RWPE2 (cell line): Measurements from ENCODE around the gene SPAG6.

ENCODE experiments used
- ATAC-seq: fragments of 200-7000 bp; cut with Tn5 transposase; 3 replicates; pipeline ENCODE4 v1.9.1; 2021; ENCODE audit warnings: low read depth
- DNase-seq: peaks from one replicate; pipeline ENCODE4 v3.0.0-alpha.2; 2020; ENCODE audit warnings: low spot score
- H3K27ac ChIP-seq: fragments of 450-650 bp; 2 replicates; pipeline ENCODE4 v1.5.1; 2017; ENCODE audit warnings: mild to moderate bottlenecking; ENCODE audit not compliant: poor library complexity, severe bottlenecking
- H3K27me3 ChIP-seq: fragments of 250-450 bp; sonication (Bioruptor Pico); 2 replicates; pipeline ENCODE4 v1.5.1; 2021; ENCODE audit warnings: mild to moderate bottlenecking, moderate library complexity; ENCODE audit not compliant: insufficient read depth, poor library complexity, severe bottlenecking
- H3K36me3 ChIP-seq: fragments of 250-450 bp; sonication (Bioruptor Pico); 2 replicates; pipeline ENCODE4 v1.5.1; 2020; ENCODE audit warnings: low read depth, mild to moderate bottlenecking, moderate library complexity
- H3K4me1 ChIP-seq: fragments of 250-450 bp; sonication (Bioruptor Pico); 2 replicates; pipeline ENCODE4 v1.5.1; 2021; ENCODE audit warnings: mild to moderate bottlenecking, moderate library complexity; ENCODE audit not compliant: insufficient read depth, poor library complexity, severe bottlenecking
- H3K4me3 ChIP-seq: fragments of 250-450 bp; sonication (Bioruptor Pico); 2 replicates; pipeline ENCODE4 v1.5.1; 2021; ENCODE audit warnings: mild to moderate bottlenecking, moderate library complexity; ENCODE audit not compliant: severe bottlenecking
- H3K9me3 ChIP-seq: fragments of 250-450 bp; sonication (Bioruptor Pico); 2 replicates; pipeline ENCODE4 v1.5.1; 2021; ENCODE audit warnings: mild to moderate bottlenecking, moderate library complexity; ENCODE audit not compliant: severe bottlenecking
- TF ChIP-seq, protein P1 (sequence below): fragments of 450-650 bp; IDR thresholded peaks from one replicate; pipeline ENCODE4 v1.5.1; 2017; ENCODE audit warnings: mild to moderate bottlenecking, moderate library complexity; ENCODE audit not compliant: poor library complexity, severe bottlenecking

SPAG6 gene

DNA sequence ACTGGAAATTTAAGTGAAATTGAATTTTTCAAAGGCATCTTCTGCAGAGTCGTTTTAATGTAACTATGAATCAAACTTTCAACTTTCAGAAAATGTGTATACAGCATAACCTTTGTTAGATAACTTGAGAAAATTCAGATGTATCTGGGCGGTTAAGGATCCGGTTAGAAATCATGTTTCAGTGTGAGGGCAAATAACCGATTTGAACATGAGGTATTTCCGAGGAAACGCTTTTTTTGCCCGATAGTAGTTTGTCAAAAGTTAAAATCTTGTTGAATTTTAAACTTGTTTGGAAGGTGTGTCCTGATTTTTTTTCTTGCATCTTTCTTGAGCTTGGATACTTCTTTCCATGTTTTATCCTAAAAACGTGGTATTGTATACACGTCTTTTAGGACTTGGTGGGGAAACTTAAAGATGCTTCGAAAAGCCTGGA is 25.7 kb upstream of the SPAG6 start:
- H3K4me1 ChIP-seq, result peaks cover 11% of the 10 kb centered on the region
- TF ChIP-seq, protein P1, sequence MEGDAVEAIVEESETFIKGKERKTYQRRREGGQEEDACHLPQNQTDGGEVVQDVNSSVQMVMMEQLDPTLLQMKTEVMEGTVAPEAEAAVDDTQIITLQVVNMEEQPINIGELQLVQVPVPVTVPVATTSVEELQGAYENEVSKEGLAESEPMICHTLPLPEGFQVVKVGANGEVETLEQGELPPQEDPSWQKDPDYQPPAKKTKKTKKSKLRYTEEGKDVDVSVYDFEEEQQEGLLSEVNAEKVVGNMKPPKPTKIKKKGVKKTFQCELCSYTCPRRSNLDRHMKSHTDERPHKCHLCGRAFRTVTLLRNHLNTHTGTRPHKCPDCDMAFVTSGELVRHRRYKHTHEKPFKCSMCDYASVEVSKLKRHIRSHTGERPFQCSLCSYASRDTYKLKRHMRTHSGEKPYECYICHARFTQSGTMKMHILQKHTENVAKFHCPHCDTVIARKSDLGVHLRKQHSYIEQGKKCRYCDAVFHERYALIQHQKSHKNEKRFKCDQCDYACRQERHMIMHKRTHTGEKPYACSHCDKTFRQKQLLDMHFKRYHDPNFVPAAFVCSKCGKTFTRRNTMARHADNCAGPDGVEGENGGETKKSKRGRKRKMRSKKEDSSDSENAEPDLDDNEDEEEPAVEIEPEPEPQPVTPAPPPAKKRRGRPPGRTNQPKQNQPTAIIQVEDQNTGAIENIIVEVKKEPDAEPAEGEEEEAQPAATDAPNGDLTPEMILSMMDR, result no peak
- H3K27me3 ChIP-seq, result peaks cover 27% of the 10 kb centered on the region
- no peak overlapping the region for H3K4me3 ChIP-seq
- ATAC-seq (no peak), DNase-seq (no peak)
- H3K9me3 ChIP-seq, result no peaks in the 10 kb centered on the region
- no peak overlapping the region for H3K27ac ChIP-seq
- no peaks in the 10 kb centered on the region for H3K36me3 ChIP-seq

DNA sequence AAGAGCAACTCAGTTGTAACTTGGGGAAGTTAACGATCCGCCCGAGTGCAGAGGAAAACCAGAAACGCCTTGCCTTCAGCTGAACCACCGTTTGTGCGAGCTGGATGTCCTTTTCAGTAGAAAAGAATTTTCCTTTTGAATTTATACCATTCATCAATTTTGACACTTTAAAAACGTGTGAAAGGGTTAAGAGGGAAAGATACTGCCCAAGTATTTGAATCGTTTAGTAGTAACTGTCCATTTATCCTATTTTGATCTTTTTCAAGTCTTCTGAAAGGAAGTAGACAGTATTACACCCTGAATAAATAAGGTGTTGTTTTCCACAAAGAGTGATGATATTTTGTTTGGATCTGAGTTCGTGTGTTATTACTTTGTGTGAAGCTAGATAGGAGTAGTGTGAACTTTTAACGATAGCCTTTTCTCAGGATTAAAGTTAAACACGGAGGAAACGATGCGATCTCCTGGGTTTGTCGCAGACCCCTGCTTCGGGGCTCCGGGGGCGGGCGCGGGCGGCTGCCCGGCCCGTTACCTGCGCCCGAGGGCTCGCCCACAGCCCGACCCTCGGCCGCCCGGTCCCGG is 25.2 kb upstream of the SPAG6 start:
- Histone ChIP-seq H3K27ac (peak overlapping the region; percentile 35), H3K9me3 (no peaks in the 10 kb centered on the region), H3K4me1 (peaks cover 16% of the 10 kb centered on the region), H3K27me3 (peaks cover 32% of the 10 kb centered on the region), H3K36me3 (no peaks in the 10 kb centered on the region), H3K4me3 (peak overlapping the region; percentile 93)
- ATAC-seq, result no peak
- TF ChIP-seq, protein P1, result no peak
- no peak for DNase-seq

DNA sequence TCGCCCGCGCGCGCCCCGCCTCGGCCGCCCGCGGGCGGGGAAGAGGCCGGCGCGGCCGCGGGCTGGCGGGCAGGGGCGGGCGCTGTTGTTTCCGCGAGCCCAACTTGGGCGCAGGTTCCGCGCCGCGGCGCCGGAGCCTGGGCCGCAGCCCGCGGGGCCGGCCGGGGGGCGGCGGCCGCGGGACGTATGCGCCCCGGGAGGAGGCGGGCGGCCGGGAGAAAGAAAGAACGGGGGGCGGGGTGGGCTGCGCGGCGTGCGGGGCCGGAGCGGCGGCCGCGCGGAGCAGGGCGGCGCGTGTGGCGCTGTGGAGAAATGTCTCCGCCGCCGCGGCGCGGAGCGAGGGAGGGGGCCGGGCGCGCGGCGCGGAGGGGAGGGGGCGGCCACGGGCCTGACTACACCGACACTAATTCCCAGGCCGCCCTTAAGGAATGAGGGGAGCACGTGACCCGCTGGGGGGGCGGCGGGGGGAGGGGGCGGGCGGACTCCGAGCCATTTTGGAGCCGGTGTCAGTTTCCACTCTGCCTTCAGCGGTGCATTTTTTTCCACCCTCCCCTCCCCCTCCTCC is 24.6 kb upstream of the SPAG6 start, which contains the start of gene BMI1:
Gene BMI1 (plus strand): TSS at position 509 of the 565 bp plus-strand sequence. CDS start 5,351 bp downstream, outside the sequence.
- DNase-seq, result no peak
- peaks cover 33% of the 10 kb centered on the region for H3K27me3 ChIP-seq
- no peaks in the 10 kb centered on the region for H3K36me3 ChIP-seq

DNA sequence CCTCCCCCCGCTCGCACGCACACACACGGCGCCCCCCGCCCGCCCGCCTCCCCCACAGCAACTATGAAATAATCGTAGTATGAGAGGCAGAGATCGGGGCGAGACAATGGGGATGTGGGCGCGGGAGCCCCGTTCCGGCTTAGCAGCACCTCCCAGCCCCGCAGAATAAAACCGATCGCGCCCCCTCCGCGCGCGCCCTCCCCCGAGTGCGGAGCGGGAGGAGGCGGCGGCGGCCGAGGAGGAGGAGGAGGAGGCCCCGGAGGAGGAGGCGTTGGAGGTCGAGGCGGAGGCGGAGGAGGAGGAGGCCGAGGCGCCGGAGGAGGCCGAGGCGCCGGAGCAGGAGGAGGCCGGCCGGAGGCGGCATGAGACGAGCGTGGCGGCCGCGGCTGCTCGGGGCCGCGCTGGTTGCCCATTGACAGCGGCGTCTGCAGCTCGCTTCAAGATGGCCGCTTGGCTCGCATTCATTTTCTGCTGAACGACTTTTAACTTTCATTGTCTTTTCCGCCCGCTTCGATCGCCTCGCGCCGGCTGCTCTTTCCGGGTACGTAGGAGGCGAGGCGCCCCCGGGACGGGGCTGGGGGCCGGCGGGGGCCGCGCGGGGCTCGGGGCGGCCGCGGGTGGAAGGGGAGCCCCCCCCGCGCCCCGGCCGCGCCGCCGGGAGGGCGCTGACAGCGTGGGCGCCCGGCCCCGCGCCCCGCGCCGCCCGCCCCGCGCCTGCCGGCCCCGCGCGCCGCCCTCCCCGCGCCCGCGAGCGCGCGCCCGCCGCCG is 24.0 kb upstream of the SPAG6 start:
- Histone ChIP-seq H3K9me3 (no peaks in the 10 kb centered on the region), H3K27me3 (peaks cover 33% of the 10 kb centered on the region), H3K36me3 (peaks cover 2% of the 10 kb centered on the region), H3K4me1 (peaks cover 21% of the 10 kb centered on the region), H3K4me3 (peak overlapping the region; percentile 93), H3K27ac (peak overlapping the region; percentile 35)
- TF ChIP-seq, protein P1, result no peak
- DNase-seq (no peak), ATAC-seq (peak; percentile 53)

More for the DNA sequence above, 24.6 kb upstream of the SPAG6 start, which contains the start of gene BMI1:
- Histone ChIP-seq H3K27ac (peak within 1 kb of the TSS; percentile 35), H3K9me3 (no peaks in the 10 kb centered on the region), H3K4me3 (peak within 1 kb of the TSS; percentile 93), H3K4me1 (peaks cover 16% of the 10 kb centered on the region)
- TF ChIP-seq, protein P1, result peak; percentile 20
- ATAC-seq, result peak; percentile 22
